Prostate gland (tissue), 2 donors: ENCODE data around the gene CPS1.

Experiments
- CTCF ChIP-seq, 4 experiments: fragments of 200-600 bp in 2 of 4; fragments of 450-650 bp in 2 of 4; sonication (generic) in 2 of 4; IDR thresholded peaks; 1 replicate in 3 of 4; 2 replicates in 1 of 4; pipeline ENCODE4 v1.5.1; 2016 to 2019; ENCODE audit warnings: antibody characterized with exemption in 4 of 4, mild to moderate bottlenecking in 2 of 4, moderate library complexity in 2 of 4
- POLR2A ChIP-seq: fragments of 450-650 bp; IDR thresholded peaks from one replicate; pipeline ENCODE4 v1.6.1; 2016; ENCODE audit warnings: antibody characterized with exemption, mild to moderate bottlenecking

DNA sequence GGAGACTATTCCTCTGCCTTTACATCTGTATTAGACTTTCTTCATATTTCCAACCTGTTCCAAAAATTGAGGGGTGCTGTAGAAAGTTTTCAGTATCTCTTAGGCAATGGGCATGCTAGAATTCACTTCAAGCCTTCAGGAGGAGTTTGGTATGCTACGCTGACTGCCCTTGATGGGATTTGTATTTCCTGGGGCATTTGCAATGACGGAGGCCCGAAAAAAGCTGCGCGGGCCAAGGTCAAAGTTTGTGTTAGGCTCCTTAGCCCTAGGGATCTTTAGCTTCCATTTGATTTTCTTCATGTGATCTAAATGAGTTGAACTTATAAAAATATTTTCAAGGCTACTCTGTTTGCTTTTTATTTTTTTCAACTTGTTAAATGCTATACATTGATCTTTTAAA lies 5.1 kb downstream of the CPS1 start:
- TF ChIP-seq CTCF (IDR thresholded peaks at IDR 0.05) (no peak), POLR2A (no peak)
